Kidney glomerular epithelial cell (primary cell): ENCODE measurements around the gene SYPL2.
A peak's percentile ranks its signal among the peaks of the same experiment; 100 is the strongest.
"Not testable (repeated sequence)": the region's sequence is repeated elsewhere in the genome, so short reads cannot be mapped to it uniquely, and the experiment has no call there.

ENCODE experiments used
- DNase-seq: peaks from one replicate; lab custom pipeline; 2025; lab: John Stamatoyannopoulos, UW

Gene SYPL2

GRCh38 chr1:109466452-109467300 lies at the start of gene SYPL2:
Gene SYPL2, plus strand, starts transcription at chr1:109466546. Its CDS starts 298 bp downstream, at chr1:109466844.
- DNase-seq, result no peak

- no peak for DNase-seq
Measured at GRCh38 chr1:109423498-109423897, 42.8 kb upstream of the SYPL2 start.

- peak; percentile 46 for DNase-seq
Measured at GRCh38 chr1:109425391-109426280, 40.7 kb upstream of the SYPL2 start.

GRCh38 chr1:109426281-109427170 lies 39.8 kb upstream of the SYPL2 start, which contains the start of gene PSMA5:
Gene PSMA5, minus strand, starts transcription at chr1:109426448. Its CDS starts 118 bp downstream, at chr1:109426330.
- peak; percentile 97 for DNase-seq

- DNase-seq, result no peak
Measured at GRCh38 chr1:109427171-109427467, 39.2 kb upstream of the SYPL2 start.

- DNase-seq, result no peak
Measured at GRCh38 chr1:109432336-109432735, 34.0 kb upstream of the SYPL2 start.

GRCh38 chr1:109433322-109433721 lies 33.0 kb upstream of the SYPL2 start:
- DNase-seq, result no peak

- no peak for DNase-seq
Measured at GRCh38 chr1:109434484-109434883, 31.9 kb upstream of the SYPL2 start.

GRCh38 chr1:109438798-109439297 lies 27.5 kb upstream of the SYPL2 start:
- peak; percentile 61 for DNase-seq

- no peak for DNase-seq
Measured at GRCh38 chr1:109441069-109441468, 25.3 kb upstream of the SYPL2 start.

- no peak for DNase-seq
Measured at GRCh38 chr1:109443476-109443875, 22.9 kb upstream of the SYPL2 start.

- DNase-seq, result no peak
Measured at GRCh38 chr1:109444346-109444745, 22.0 kb upstream of the SYPL2 start.

GRCh38 chr1:109445949-109446695 lies 20.2 kb upstream of the SYPL2 start:
- DNase-seq, result not testable (repeated sequence)

GRCh38 chr1:109447524-109447923 lies 18.8 kb upstream of the SYPL2 start:
- DNase-seq, result no peak

GRCh38 chr1:109454497-109455133 lies 11.7 kb upstream of the SYPL2 start:
- no peak for DNase-seq

GRCh38 chr1:109457819-109458218 lies 8.5 kb upstream of the SYPL2 start:
- no peak for DNase-seq

GRCh38 chr1:109466125-109466451 lies 258 bp upstream of the SYPL2 start:
- DNase-seq, result no peak

GRCh38 chr1:109467301-109467777 lies 993 bp downstream of the SYPL2 start:
- no peak for DNase-seq

GRCh38 chr1:109468061-109468460 lies 1.7 kb downstream of the SYPL2 start:
- DNase-seq, result no peak

GRCh38 chr1:109468903-109469302 lies 2.6 kb downstream of the SYPL2 start:
- DNase-seq, result no peak
